Activated naive CD4-positive, alpha-beta T cell treated with anti-CD3 and anti-CD28 coated beads, Interleukin-2, amount 10 ng/mL, durations not matched to agents 7 days and 5 days (primary cell): Measurements from ENCODE around the gene TUBB4B.

Source experiments
- CTCF ChIA-PET: fragments of 350-600 bp; sonication (Branson Sonifier 250); formaldehyde crosslinking; loops from one replicate; lab custom pipeline; 2021; ENCODE audit warnings: antibody characterized with exemption; lab: Charles Lee
- DNase-seq: peaks from one replicate; pipeline ENCODE4 v3.0.0-alpha.2; 2020
- H3K27ac Mint-ChIP-seq: one replicate; pipeline ENCODE4 v1.8.0; 2021; ENCODE audit warnings: mild to moderate bottlenecking, moderate library complexity, mixed read lengths
- H3K27me3 Mint-ChIP-seq: one replicate; pipeline ENCODE4 v1.8.0; 2021; ENCODE audit warnings: mild to moderate bottlenecking, mixed read lengths
- H3K36me3 Mint-ChIP-seq: one replicate; pipeline ENCODE4 v1.8.0; 2021; ENCODE audit warnings: mixed read lengths
- H3K4me1 Mint-ChIP-seq: one replicate; pipeline ENCODE4 v1.8.0; 2021; ENCODE audit warnings: mixed read lengths
- H3K4me3 Mint-ChIP-seq: one replicate; pipeline ENCODE4 v1.8.0; 2021; ENCODE audit warnings: mild to moderate bottlenecking, moderate library complexity, mixed read lengths
- H3K9me3 Mint-ChIP-seq: one replicate; pipeline ENCODE4 v1.8.0; 2021; ENCODE audit warnings: mixed read lengths

Gene TUBB4B

GRCh38 chr9:137266585-137267453, 25.7 kb downstream of the TUBB4B start:
- Mint-ChIP-seq H3K36me3 (peaks cover 40% of the 10 kb centered on the region), H3K27ac (no peak overlapping the region), H3K4me1 (peaks cover 25% of the 10 kb centered on the region), H3K27me3 (no peaks in the 10 kb centered on the region), H3K4me3 (no peak overlapping the region), H3K9me3 (no peaks in the 10 kb centered on the region)
- DNase-seq: no peak
- CTCF ChIA-PET: interaction anchor here (0.9 kb wide), 1 partner anchor 20 kb away, joined by 3 read pairs; no protein-coding TSS in a partner anchor

DNA sequence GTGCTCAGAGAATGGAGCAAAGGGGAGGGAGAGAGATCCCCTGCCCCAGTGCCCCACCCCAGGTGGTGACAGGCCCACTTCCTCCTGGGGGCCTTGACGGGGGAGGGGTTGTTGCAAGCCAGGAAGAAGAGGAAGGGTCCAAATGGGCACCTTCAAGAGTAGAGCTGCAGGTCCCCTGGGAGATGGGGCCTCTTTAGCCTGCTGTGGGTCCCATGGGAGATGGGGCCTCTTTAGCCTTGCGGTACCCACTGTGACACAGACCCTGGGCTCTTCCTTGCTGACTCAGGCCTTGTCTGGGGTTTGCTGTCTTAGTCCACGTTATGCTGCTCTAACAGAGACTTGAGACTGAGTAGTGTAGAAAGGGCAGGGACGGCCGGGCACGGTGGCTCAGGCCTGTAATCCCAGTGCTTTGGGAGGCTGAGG, 26.9 kb downstream of the TUBB4B start:
- CTCF ChIA-PET: interaction anchor here (0.9 kb wide), 1 partner anchor 19 kb away, joined by 3 read pairs; no protein-coding TSS in a partner anchor
- H3K36me3 Mint-ChIP-seq: peaks cover 38% of the 10 kb centered on the region
- H3K9me3 Mint-ChIP-seq: no peaks in the 10 kb centered on the region
- no peaks in the 10 kb centered on the region for H3K27me3 Mint-ChIP-seq
- no peak for DNase-seq
- peaks cover 28% of the 10 kb centered on the region for H3K4me1 Mint-ChIP-seq
- H3K27ac Mint-ChIP-seq: no peak overlapping the region
- no peak overlapping the region for H3K4me3 Mint-ChIP-seq

- Mint-ChIP-seq H3K36me3 (peaks cover 41% of the 10 kb centered on the region), H3K9me3 (no peaks in the 10 kb centered on the region), H3K4me3 (no peak overlapping the region), H3K27ac (no peak overlapping the region), H3K4me1 (peaks cover 30% of the 10 kb centered on the region), H3K27me3 (no peaks in the 10 kb centered on the region)
- DNase-seq: no peak
- CTCF ChIA-PET: interaction anchor here (1.2 kb wide), 1 partner anchor 18 kb away, joined by 3 read pairs; no protein-coding TSS in a partner anchor
These were observed 27.6 kb downstream of the TUBB4B start for GRCh38 chr9:137268538-137269201.

GRCh38 chr9:137269231-137269772, 28.2 kb downstream of the TUBB4B start:
- Mint-ChIP-seq H3K36me3 (peaks cover 36% of the 10 kb centered on the region), H3K9me3 (no peaks in the 10 kb centered on the region), H3K4me3 (no peak overlapping the region), H3K27ac (no peak overlapping the region), H3K4me1 (peaks cover 30% of the 10 kb centered on the region), H3K27me3 (no peaks in the 10 kb centered on the region)
- CTCF ChIA-PET: interaction anchor here (1.2 kb wide), 1 partner anchor 17 kb away, joined by 3 read pairs; no protein-coding TSS in a partner anchor
- DNase-seq: no peak

DNA sequence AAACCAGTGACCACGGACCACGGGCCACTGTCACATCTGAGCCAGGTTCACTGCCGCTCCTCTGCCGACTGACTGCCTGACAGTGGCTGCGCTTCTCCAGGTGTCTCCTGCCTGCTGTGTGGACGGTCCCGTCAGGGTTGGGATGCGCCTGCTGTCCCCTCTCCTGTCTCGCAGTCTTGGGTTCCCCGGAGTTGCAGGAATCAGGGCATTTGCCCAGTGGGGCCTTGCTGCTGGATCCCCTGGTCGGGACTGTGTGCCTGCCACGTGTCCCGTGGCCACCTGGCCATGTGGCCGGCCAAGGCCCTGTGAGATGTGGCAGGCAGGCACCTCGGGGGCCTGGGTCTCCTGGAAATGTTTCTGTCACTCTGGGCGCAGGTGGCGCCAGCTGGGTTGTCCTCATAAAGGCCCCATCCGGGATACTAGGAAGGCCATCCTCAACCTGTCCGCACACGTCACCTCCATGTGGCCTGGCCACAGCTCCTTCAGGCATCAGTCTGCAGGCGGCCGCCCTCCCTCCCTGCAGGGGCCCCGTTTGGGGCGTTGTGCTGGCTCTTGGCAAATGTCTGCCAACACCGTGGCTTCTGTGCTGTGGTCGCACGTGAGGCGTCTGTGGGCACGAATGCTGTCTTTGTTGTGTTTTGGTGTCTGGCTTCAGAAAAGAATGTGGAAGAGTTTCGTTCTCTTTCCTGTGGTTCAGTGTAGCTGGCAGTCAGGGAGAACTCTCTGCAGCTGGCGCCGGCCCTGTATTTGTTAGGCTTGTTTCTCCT, 30.0 kb downstream of the TUBB4B start:
- H3K27ac Mint-ChIP-seq: peak overlapping the region; percentile 59
- peak; percentile 73 for DNase-seq
- peaks cover 31% of the 10 kb centered on the region for H3K36me3 Mint-ChIP-seq
- H3K4me3 Mint-ChIP-seq: no peak overlapping the region
- H3K9me3 Mint-ChIP-seq: no peaks in the 10 kb centered on the region
- H3K4me1 Mint-ChIP-seq: peaks cover 39% of the 10 kb centered on the region
- CTCF ChIA-PET: interaction anchor here (1.3 kb wide), 1 partner anchor 16 kb away, joined by 4 read pairs; no protein-coding TSS in a partner anchor
- H3K27me3 Mint-ChIP-seq: peaks cover 10% of the 10 kb centered on the region

GRCh38 chr9:137271696-137272076, 30.6 kb downstream of the TUBB4B start:
- peaks cover 31% of the 10 kb centered on the region for H3K36me3 Mint-ChIP-seq
- peaks cover 14% of the 10 kb centered on the region for H3K27me3 Mint-ChIP-seq
- no peaks in the 10 kb centered on the region for H3K9me3 Mint-ChIP-seq
- H3K27ac Mint-ChIP-seq: peak overlapping the region; percentile 59
- H3K4me3 Mint-ChIP-seq: no peak overlapping the region
- no peak for DNase-seq
- CTCF ChIA-PET: interaction anchor here (1.3 kb wide), 1 partner anchor 15 kb away, joined by 4 read pairs; no protein-coding TSS in a partner anchor
- peaks cover 40% of the 10 kb centered on the region for H3K4me1 Mint-ChIP-seq

DNA sequence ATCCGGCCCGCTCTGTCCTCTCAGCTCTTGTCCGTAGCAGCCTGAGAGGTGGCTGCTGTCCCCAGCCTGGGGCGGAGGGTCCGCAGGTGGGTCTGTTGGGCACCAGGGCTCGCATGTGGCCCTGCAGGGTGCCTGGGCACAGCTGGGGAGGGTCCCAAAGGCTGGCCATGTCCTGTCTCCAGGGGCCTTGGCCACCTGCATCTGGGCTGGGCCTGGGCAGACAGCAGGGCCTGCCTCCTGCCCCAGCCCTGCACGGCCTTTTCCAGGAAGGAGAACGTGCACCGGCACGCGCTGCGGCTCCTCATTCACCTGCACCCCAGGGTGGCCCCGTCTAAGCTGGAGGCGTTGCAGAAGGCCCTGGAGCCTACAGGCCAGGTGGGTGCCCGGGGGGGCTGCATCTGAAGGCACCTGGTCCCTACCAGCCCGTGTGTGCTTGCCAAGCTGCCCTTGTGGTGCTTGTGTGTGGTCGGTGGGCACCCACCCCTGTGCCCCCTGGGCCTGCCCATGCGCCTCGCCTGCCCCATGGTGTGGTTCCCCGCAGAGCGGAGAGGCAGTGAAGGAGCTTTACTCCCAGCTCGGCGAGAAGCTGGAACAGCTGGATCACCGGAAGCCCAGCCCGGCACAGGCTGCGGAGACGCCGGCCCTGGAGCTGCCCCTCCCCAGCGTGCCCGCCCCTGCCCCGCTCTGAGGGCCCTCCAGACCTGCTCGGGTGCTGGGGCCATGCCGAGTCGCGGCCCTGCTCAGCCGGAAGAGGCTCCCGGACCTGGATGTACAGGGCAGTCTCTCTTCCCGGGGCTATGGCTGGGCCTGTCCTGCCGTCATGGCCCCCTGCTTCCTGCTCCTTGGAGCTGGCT, 31.4 kb downstream of the TUBB4B start:
- Mint-ChIP-seq H3K36me3 (peaks cover 31% of the 10 kb centered on the region), H3K4me3 (no peak overlapping the region), H3K9me3 (no peaks in the 10 kb centered on the region), H3K27me3 (peaks cover 22% of the 10 kb centered on the region), H3K4me1 (peaks cover 44% of the 10 kb centered on the region), H3K27ac (no peak overlapping the region)
- CTCF ChIA-PET: interaction anchor here (1.3 kb wide), 1 partner anchor 14 kb away, joined by 4 read pairs; no protein-coding TSS in a partner anchor
- no peak for DNase-seq

DNA sequence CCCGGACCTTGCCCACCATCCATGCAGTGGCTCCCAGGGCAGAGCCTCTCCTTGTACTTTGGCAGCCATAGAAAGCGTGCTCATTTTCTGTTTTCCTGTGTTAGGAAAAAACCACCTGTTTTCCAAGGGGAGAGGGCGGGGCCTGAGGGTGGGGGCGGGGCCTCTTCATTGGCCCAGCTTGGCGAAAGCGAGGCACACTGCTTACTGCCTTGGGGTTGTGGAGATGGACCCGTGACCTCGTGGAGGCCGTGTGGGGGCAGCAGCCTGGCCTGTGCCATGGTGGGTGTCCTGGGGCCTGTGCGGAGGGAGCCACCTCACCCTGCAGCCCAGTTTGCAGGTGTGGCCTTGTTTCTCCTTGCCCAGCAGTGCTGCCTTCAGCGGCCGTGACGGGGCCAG, 32.0 kb downstream of the TUBB4B start:
- CTCF ChIA-PET: no interaction called here
- H3K4me3 Mint-ChIP-seq: no peak overlapping the region

DNA sequence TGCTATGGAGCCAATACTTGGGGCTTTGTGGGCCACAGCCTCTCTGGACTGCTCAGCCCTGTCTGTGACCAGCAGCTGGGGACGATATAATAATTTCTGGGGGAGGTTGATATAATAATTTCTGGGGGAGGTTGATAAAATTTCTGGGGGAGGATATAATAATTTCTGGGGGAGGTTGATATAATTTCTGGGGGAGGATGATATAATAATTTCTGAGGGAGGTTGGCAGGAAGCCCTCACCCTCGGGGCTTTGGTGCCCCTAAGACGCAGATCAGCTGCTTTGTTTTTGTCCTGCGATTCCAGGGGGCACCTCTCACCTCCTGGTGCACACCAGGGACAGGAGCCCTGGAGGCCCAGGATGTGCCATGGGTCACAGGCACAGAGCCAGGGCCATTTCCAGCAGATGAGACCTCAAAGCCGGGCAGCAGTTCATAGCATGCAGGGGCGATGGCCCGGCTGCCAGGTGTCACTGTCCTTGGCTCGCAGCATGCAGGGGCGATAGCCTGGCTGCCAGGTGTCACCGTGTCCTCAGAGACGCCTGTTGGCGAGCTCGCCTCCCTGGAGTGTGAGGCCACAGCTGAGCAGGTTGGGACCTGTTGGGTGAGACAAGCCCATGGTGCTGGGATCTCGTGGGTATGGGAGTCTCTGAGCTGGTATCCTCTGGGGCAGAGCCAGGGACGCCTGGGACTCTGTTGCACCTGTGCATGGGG, 32.7 kb downstream of the TUBB4B start:
- Mint-ChIP-seq H3K9me3 (no peaks in the 10 kb centered on the region), H3K27me3 (peaks cover 27% of the 10 kb centered on the region), H3K36me3 (peaks cover 21% of the 10 kb centered on the region), H3K4me3 (no peak overlapping the region), H3K27ac (no peak overlapping the region), H3K4me1 (peaks cover 42% of the 10 kb centered on the region)
- no peak for DNase-seq
- CTCF ChIA-PET: interaction anchor here (0.8 to 1.1 kb wide), 2 partner anchors 12 to 57 kb away, joined by 3 to 5 read pairs; no protein-coding TSS in a partner anchor

More for the DNA sequence above, 32.0 kb downstream of the TUBB4B start:
- H3K27ac Mint-ChIP-seq: no peak overlapping the region
- DNase-seq: no peak
- peaks cover 26% of the 10 kb centered on the region for H3K36me3 Mint-ChIP-seq
- H3K9me3 Mint-ChIP-seq: no peaks in the 10 kb centered on the region
- peaks cover 45% of the 10 kb centered on the region for H3K4me1 Mint-ChIP-seq
- H3K27me3 Mint-ChIP-seq: peaks cover 27% of the 10 kb centered on the region

- no peak for DNase-seq
- H3K27ac Mint-ChIP-seq: no peak overlapping the region
- H3K27me3 Mint-ChIP-seq: peaks cover 34% of the 10 kb centered on the region
- no peak overlapping the region for H3K4me3 Mint-ChIP-seq
- H3K9me3 Mint-ChIP-seq: no peaks in the 10 kb centered on the region
- H3K4me1 Mint-ChIP-seq: peaks cover 34% of the 10 kb centered on the region
- peaks cover 10% of the 10 kb centered on the region for H3K36me3 Mint-ChIP-seq
- CTCF ChIA-PET: no interaction called here
These were observed 34.1 kb downstream of the TUBB4B start for GRCh38 chr9:137275203-137275587.

- Mint-ChIP-seq H3K27me3 (peaks cover 38% of the 10 kb centered on the region), H3K4me1 (peaks cover 34% of the 10 kb centered on the region), H3K27ac (no peak overlapping the region), H3K4me3 (no peak overlapping the region), H3K36me3 (peaks cover 10% of the 10 kb centered on the region), H3K9me3 (no peaks in the 10 kb centered on the region)
- CTCF ChIA-PET: no interaction called here
- DNase-seq: no peak
These were observed 34.7 kb downstream of the TUBB4B start for GRCh38 chr9:137275588-137276472.
